HG02759 (cell line): ENCODE data around the gene ABCC4.
"Not testable (repeated sequence)": the region's sequence is repeated elsewhere in the genome, so short reads cannot be mapped to it uniquely, and the experiment has no call there.

Experiments used
- ATAC-seq: cut with Tn5 transposase; IDR thresholded peaks from one replicate; pipeline ENCODE4 v1.9.1; 2021; ENCODE audit warnings: mild to moderate bottlenecking, moderate library complexity; ENCODE audit not compliant: unreplicated experiment

ABCC4 gene

DNA sequence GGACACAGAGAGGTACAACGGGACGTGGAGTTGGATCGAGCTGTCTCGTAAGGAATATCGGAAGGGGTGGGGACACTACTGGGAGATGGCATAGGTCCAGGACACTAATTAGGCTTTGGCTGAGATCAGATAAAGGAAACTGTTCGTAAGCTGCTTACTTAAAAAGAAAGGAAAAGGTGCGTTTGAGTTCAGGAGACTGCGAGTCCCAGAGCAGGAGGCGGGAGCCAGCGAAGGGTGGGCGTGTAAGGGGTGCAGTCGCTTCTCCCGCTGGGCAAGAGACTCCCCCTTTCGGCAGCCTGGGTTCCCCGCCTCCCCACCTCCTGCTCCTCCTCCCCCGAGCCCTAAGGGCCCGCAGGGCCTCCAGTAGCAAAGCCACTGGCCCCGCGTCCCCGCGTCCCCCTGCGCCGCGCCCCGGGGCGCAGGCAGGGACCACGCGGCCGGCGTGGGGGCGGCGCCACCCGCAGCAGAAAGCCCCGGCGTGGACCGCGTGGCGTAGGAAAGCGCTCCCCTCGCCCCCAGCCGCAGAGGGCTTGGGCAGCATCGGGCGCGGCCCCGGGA lies 547 bp downstream of the ABCC4 start:
- peak; percentile 47 for ATAC-seq

- no peak for ATAC-seq
Observed at GRCh38 chr13:95298971-95299621, 2.2 kb downstream of the ABCC4 start.

GRCh38 chr13:95298169-95298965 lies 2.9 kb downstream of the ABCC4 start:
- ATAC-seq = no peak

DNA sequence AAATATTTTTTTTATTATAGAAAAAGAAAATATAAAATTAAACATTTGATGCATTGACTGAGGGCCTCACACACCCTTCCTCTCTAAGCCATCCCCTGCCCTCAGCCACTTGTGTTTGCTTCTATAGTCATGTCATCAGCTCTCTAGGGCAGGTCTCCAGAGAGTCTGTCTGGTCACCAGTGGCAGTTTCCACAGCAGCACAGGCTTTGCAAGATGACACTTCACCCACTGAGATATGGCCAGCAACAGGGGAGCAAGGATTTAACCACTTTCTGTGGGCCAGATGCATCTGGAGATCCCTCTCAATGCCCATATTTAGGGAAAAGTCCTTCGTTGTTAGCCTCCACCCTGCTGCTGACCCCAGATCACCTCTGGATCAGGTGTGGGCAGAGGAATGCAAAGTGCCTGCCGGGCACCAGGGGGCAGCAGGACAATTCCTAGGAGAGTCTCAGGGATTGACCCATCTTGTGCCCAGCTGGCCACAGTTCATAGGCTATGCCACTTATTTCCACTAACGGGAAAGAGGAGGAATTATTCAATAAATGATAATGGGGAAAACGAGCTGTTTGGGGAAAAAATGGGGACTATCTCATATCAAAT lies 4.8 kb downstream of the ABCC4 start:
- ATAC-seq = no peak

GRCh38 chr13:95295026-95295425 lies 6.2 kb downstream of the ABCC4 start:
- ATAC-seq = no peak

DNA sequence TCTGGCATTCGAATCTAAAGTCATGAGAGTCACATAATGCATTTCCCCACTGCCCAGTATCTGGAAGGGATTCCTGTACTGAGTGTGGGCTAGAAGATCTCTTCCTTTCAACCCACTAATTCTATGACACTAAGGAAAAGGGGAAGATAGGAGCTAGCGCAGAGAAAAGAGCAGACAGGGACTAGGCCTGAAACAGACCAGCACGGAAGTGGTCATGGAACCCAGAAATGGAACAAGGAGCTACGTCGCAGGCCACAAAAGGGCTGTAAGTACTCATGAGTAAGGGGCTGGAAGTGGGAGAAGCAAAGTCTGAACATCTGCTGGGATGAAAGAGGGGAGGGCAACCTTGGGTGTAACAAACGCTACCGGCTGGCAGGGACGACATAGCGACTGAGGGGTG lies 8.6 kb downstream of the ABCC4 start:
- ATAC-seq = no peak

GRCh38 chr13:95289901-95290300 lies 11.3 kb downstream of the ABCC4 start:
- ATAC-seq = not testable (repeated sequence)

DNA sequence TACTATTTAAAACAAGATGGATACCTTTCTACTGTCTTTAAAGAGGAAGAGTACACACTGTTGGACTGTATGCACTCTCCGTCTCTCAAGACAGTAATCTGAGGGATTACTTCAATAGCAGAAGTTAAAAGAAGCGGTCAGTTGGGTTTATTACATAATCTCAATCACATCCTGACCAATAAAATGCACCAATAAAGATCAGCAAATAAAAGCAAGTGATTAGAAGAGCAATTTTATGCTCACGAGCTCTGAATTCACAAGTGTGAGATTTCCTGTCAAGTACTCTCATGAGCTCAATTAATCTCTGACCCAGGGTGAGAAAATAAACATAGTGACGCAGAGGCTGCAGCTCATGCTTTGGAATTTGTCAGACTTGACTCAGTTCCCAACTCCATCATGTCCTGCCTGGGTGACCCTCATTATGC lies 12.2 kb downstream of the ABCC4 start:
- ATAC-seq = no peak

- ATAC-seq = no peak
Observed at GRCh38 chr13:95284436-95284835, 16.8 kb downstream of the ABCC4 start.

- no peak for ATAC-seq
Observed at GRCh38 chr13:95279016-95279415, 22.2 kb downstream of the ABCC4 start.

GRCh38 chr13:95276037-95276505 lies 25.2 kb downstream of the ABCC4 start:
- ATAC-seq = no peak

DNA sequence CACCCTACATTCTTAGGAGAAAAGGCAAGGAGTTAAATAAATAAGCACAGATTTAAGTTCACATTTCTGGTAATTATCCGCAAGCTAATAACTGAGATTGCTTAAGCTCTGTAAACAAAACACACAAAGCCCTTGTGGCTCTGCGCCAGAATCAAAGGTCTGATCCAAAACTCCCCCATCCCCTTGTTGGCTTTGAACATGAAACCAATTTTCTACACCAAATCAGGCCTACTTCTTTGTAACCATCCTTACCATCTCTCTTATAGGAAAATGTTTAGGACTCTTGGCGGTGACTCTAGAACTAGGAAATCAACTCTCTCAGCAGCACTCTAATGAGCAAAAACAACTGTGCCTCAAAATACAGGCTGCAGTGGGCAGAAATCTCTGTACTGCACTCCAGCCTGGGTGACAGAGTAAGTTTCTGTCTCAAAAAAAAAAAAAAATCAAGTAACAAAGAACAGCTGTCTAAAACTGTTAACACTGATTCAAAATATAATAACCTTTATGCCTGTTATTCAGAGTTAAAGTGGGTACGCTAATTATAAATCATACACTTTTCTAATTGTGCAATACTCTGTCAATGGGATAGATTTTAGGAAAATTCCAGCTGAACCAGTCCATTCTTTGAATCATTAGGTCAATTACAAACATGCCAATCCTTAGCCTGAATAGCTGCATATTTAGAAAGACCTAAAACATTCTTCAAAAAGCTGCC lies 25.8 kb downstream of the ABCC4 start:
- ATAC-seq = no peak

DNA sequence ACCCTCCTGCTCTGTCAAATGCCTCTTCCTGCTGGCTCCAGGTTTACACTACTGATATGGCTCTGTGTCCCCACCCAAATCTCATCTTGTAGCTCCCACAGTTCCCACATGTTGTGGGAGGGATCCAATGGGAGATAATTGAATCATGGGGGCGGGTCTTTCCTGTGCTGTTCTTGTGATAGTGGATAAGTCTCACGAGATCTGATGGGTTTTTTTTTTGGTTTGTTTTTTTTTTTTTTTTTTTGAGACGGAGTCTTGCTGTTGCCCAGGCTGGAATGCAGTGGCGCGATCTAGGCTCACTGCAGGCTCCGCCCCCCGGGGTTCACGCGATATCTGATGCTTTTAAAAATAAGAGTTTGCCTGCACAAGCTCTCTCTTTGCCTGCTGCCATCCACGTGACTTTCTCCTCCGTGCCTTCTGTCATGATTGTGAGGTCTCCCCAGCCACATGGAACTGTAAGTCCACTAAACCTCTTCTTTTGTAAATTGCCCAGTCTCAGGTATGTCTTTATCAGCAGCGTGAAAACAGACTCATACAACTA lies 27.6 kb downstream of the ABCC4 start:
- not testable (repeated sequence) for ATAC-seq

- not testable (repeated sequence) for ATAC-seq
Observed at GRCh38 chr13:95272076-95272475, 29.2 kb downstream of the ABCC4 start.

DNA sequence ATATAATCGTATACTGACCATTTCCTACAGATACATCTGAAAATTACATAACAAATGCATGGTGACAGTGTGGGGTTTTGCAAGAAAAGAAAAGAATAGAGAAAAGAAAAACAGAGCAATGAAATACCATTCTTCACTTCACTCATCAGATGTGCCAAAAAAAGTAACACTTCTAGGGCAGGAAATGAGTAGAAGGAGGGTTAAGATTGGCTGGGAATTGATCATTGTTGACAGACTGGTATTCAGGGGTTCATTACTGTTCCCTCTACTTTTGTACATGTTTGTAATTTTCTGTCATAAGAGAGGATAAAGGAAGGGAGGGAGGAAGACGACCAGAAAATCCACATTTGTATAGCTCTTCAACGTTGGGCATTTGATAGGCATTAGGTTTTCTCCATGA lies 31.5 kb downstream of the ABCC4 start:
- ATAC-seq = no peak

DNA sequence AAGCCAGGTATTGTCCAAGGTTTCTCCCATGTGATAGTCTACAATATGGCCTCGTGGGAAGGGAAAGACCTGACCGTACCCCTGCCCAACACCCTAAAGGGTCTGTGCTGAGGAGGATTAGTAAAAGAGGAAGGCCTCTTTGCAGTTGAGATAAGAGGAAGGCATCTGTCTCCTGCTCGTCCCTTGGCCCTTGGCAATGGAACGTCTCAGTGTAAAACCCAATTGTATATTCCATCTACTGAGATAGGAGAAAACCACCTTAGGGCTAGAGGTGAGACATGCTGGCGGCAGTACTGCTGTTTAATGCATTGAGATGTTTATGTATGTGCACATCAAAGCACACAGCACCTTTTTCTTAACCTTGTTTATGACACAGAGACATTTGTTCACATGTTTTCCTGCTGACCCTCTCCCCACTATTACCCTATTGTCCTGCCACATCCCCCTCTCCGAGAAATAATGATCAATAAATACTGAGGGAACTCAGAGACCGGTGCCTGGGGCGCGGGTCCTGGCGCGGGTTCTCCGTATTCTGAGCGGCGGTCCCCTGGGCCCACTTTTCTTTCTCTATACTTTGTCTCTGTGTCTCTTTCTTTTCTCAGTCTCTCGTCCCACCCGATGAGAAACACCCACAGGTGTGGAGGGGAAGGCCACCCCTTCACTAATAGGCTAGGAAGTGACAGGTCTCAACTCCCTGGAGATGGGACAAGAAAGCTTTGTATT lies 32.7 kb downstream of the ABCC4 start:
- not testable (repeated sequence) for ATAC-seq

- ATAC-seq = no peak
Observed at GRCh38 chr13:95267662-95268342, 33.4 kb downstream of the ABCC4 start.

DNA sequence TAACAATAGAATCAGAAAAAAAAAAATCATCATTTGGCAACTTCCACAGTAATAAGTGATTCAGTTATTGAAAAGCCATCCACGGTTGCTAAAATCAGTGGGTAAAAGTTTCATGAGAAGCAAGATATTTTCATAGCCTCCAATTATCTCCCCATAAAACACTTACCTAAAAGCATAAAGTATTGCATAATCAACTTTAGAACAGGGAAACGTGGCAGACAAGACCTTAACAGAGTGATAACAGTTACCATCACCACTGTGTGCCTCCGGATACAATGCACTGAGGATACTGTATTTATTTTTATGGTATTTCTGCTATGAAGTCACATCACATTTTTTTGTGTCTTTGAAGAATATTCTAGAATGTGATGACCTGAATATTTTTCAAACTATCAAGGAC lies 37.0 kb downstream of the ABCC4 start:
- no peak for ATAC-seq

- no peak for ATAC-seq
Observed at GRCh38 chr13:95262837-95263384, 38.3 kb downstream of the ABCC4 start.
